Endothelial cell of umbilical vein (primary cell): Measurements from ENCODE around the gene PODNL1. TPM values are rescaled to one million over a fixed set of nuclear protein-coding genes. Genes with fewer than 3 reads are reported as not detected.

ENCODE experiments used
- BruUV-seq: library from RNA; stranded (reverse); fragments of 400-500 nt; replicated peaks from 2 replicates; lab custom pipeline; 2021; lab: Mats Ljungman, UMichigan
- CTCF ChIA-PET: fragments of 300-600, 350-600 bp; sonication (Branson Sonifier 250); formaldehyde crosslinking; loops from one replicate; lab custom pipeline; 2021; ENCODE audit warnings: antibody characterized with exemption, inconsistent platforms; lab: Charles Lee
- POLR2A ChIA-PET: fragments of 300-600, 350-600 bp; sonication (Branson Sonifier 250); formaldehyde crosslinking; loops from one replicate; lab custom pipeline; 2021; ENCODE audit warnings: antibody characterized with exemption, inconsistent platforms; lab: Charles Lee
- DNase-seq: peaks from one replicate; pipeline ENCODE4 v3.0.0-alpha.2; 2011; ENCODE audit warnings: low read depth, low spot score
- FAIRE-seq: peaks from 2 replicates; lab custom pipeline; 2011; peaks lifted over from hg19 to GRCh38; lab: Jason Lieb, UNC
- H2AFZ ChIP-seq: 2 replicates; pipeline ENCODE4 v1.6.0; 2012; ENCODE audit warnings: low read depth, low read length, control low read depth, inconsistent platforms
- H3K27ac ChIP-seq: 2 replicates; pipeline ENCODE4 v1.5.1; 2011; ENCODE audit warnings: low read depth, mild to moderate bottlenecking, control low read depth, low read length, moderate library complexity; ENCODE audit not compliant: insufficient read depth
- H3K27me3 ChIP-seq, 2 experiments: 2 replicates each; pipeline versions ENCODE4 v1.6.0 to v1.6.1; 2011; ENCODE audit warnings: low read length in 2 of 2, mixed read lengths in 1 of 2; ENCODE audit not compliant: control insufficient read depth in 2 of 2, insufficient read depth in 2 of 2
- H3K36me3 ChIP-seq, 2 experiments: 2 replicates in 1 of 2; 3 replicates in 1 of 2; pipeline ENCODE4 v1.5.1; 2011; ENCODE audit warnings: low read length in 2 of 2, mild to moderate bottlenecking in 1 of 2, moderate library complexity in 1 of 2; ENCODE audit not compliant: control insufficient read depth in 2 of 2, insufficient read depth in 2 of 2; ENCODE audit errors: extremely low read depth in 1 of 2
- H3K4me1 ChIP-seq: 3 replicates; pipeline ENCODE4 v1.5.1; 2011; ENCODE audit warnings: mild to moderate bottlenecking, low read length; ENCODE audit not compliant: control insufficient read depth, insufficient read depth; ENCODE audit errors: extremely low read depth
- H3K4me2 ChIP-seq: 2 replicates; pipeline ENCODE4 v1.6.1; 2011; ENCODE audit warnings: low read length, control low read depth, mixed read lengths; ENCODE audit not compliant: insufficient read depth
- H3K4me3 ChIP-seq, 3 experiments: fragments of 200-600 bp in 1 of 3; sonication (generic), shearing (Covaris generic) in 1 of 3; replicated peaks in 1 of 3; 2 replicates each; pipeline ENCODE4 v1.5.1; 2011 to 2016; ENCODE audit warnings: control low read depth in 3 of 3, low read length in 3 of 3, mild to moderate bottlenecking in 2 of 3, inconsistent platforms in 1 of 3, low read depth in 1 of 3, moderate library complexity in 1 of 3; ENCODE audit not compliant: insufficient read depth in 1 of 3
- H3K79me2 ChIP-seq: 2 replicates; pipeline ENCODE4 v1.6.0; 2012; ENCODE audit warnings: low read length, inconsistent platforms; ENCODE audit not compliant: control insufficient read depth, insufficient read depth
- H3K9ac ChIP-seq: replicated peaks from 2 replicates; pipeline ENCODE3; 2011; ENCODE audit warnings: low read length, control low read depth; ENCODE audit not compliant: insufficient read depth; ENCODE audit errors: extremely low read depth
- H3K9me1 ChIP-seq: replicated peaks from 3 replicates; pipeline ENCODE4 v1.6.0; 2011; ENCODE audit warnings: mild to moderate bottlenecking, low read length; ENCODE audit not compliant: control insufficient read depth, insufficient read depth; ENCODE audit errors: extremely low read depth
- H3K9me3 ChIP-seq: replicated peaks from 2 replicates; pipeline ENCODE4 v1.5.1; 2012; ENCODE audit warnings: low read length, inconsistent platforms; ENCODE audit not compliant: control insufficient read depth, insufficient read depth
- H4K20me1 ChIP-seq: replicated peaks from 2 replicates; pipeline ENCODE3; 2011; ENCODE audit warnings: mild to moderate bottlenecking, low read length; ENCODE audit not compliant: control insufficient read depth, insufficient read depth; ENCODE audit errors: extremely low read depth
- EZH2 ChIP-seq: IDR thresholded peaks from 2 replicates; pipeline ENCODE4 v1.6.1; 2012; ENCODE audit warnings: borderline replicate concordance, low read depth, mild to moderate bottlenecking, moderate library complexity, low read length, inconsistent platforms; ENCODE audit not compliant: severe bottlenecking
- FOS ChIP-seq: IDR thresholded peaks from 2 replicates; pipeline ENCODE4 v1.6.1; 2011; ENCODE audit warnings: mild to moderate bottlenecking, low read length, moderate library complexity, borderline replicate concordance; ENCODE audit not compliant: insufficient read depth
- GATA2 ChIP-seq: IDR thresholded peaks from 2 replicates; pipeline ENCODE4 v1.7.0; 2011; ENCODE audit warnings: low read depth, mild to moderate bottlenecking, moderate library complexity, mixed read lengths, low read length; ENCODE audit not compliant: insufficient read length, insufficient read depth
- JUN ChIP-seq: IDR thresholded peaks from 2 replicates; pipeline ENCODE4 v1.6.1; 2011; ENCODE audit warnings: borderline replicate concordance, low read depth; ENCODE audit not compliant: insufficient read length, insufficient read depth
- MAX ChIP-seq: IDR thresholded peaks from 2 replicates; pipeline ENCODE4 v1.6.1; 2011; ENCODE audit not compliant: insufficient read depth, insufficient read length
- MYC ChIP-seq: IDR thresholded peaks from one replicate; pipeline ENCODE4 v1.6.1; 2011; ENCODE audit warnings: mild to moderate bottlenecking, low read depth, low read length
- POLR2A ChIP-seq: IDR thresholded peaks from 2 replicates; pipeline ENCODE4 v1.6.1; 2012; ENCODE audit warnings: low read depth, mild to moderate bottlenecking, control low read depth, low read length
- POLR2AphosphoS5 ChIP-seq: IDR thresholded peaks from 2 replicates; pipeline ENCODE4 v1.6.1; 2012; ENCODE audit warnings: low read depth, mild to moderate bottlenecking, control low read depth, low read length, moderate library complexity; ENCODE audit not compliant: insufficient read depth
- dilution Hi-C: fragments of 300-500 bp; cut with MboI; formaldehyde crosslinking; loops from one replicate; pipeline ENCODE4 v1.15.0; 2019; ENCODE audit warnings: low sequenced_read_pairs; ENCODE audit not compliant: extremely low pct_ligation_motif_present
- intact Hi-C: fragments of 100-400 bp; cut with micrococcal nuclease; formaldehyde crosslinking; loops from one replicate; pipeline ENCODE4 v1.10.0; 2022
- polyA plus RNA-seq, 4 experiments: library from polyadenylated mRNA; depleted of rRNA in 3 of 4; stranded (reverse) in 3 of 4; unstranded in 1 of 4; fragments of >200 nt; gene quantifications; 2 replicates each; pipeline versions ENCODE4 v1.2.1 to v1.2.3, GENCODE V29; 2011 to 2012; ENCODE audit warnings: missing spikeins in 1 of 4
- total RNA-seq: library from RNA; stranded (reverse); gene quantifications from 2 replicates; pipeline ENCODE4 v1.2.3, GENCODE V29; 2021
- TF ChIP-seq, protein P1 (sequence below), 2 donors: IDR thresholded peaks; 1 replicate in 1 of 2; 2 replicates in 1 of 2; pipeline ENCODE4 v1.5.1; 2011; ENCODE audit warnings: low read length in 2 of 2, mild to moderate bottlenecking in 2 of 2, moderate library complexity in 2 of 2, control low read depth in 1 of 2, inconsistent platforms in 1 of 2, low read depth in 1 of 2; ENCODE audit not compliant: insufficient read depth in 1 of 2; ENCODE audit errors: extremely low read depth in 1 of 2

The PODNL1 gene
- total and polyA plus RNA-seq, 2 donors (not counting 3 experiments of a cell fraction or from before 2014, with no cell fraction given), result 0.21 TPM; not detected in 1

- Histone ChIP-seq H3K9me1 (no peaks in the 10 kb centered on the region), H3K4me3 (no peak overlapping the region), H3K79me2 (no peaks in the 10 kb centered on the region), H3K4me2 (no peak overlapping the region), H3K9ac (no peak overlapping the region), H3K9me3 (no peaks in the 10 kb centered on the region), H3K27ac (no peak overlapping the region), H3K27me3 (no peaks in the 10 kb centered on the region), H3K36me3 (no peaks in the 10 kb centered on the region), H4K20me1 (no peaks in the 10 kb centered on the region), H2AFZ (no peak overlapping the region), H3K4me1 (no peaks in the 10 kb centered on the region)
- intact Hi-C loops, result no loop called here
- FAIRE-seq (no peak), DNase-seq (no peak)
- CTCF ChIA-PET, result interaction anchor here (0.7 to 1.7 kb wide), 8 partner anchors 11 to 250 kb away, joined by 3 to 5 read pairs (median 4); partner anchors contain the start of gene ASF1B
- no TSS peak for BruUV-seq
- TF ChIP-seq EZH2, result no peak
- no peak for TF ChIP-seq FOS
- TF ChIP-seq, protein P1, sequence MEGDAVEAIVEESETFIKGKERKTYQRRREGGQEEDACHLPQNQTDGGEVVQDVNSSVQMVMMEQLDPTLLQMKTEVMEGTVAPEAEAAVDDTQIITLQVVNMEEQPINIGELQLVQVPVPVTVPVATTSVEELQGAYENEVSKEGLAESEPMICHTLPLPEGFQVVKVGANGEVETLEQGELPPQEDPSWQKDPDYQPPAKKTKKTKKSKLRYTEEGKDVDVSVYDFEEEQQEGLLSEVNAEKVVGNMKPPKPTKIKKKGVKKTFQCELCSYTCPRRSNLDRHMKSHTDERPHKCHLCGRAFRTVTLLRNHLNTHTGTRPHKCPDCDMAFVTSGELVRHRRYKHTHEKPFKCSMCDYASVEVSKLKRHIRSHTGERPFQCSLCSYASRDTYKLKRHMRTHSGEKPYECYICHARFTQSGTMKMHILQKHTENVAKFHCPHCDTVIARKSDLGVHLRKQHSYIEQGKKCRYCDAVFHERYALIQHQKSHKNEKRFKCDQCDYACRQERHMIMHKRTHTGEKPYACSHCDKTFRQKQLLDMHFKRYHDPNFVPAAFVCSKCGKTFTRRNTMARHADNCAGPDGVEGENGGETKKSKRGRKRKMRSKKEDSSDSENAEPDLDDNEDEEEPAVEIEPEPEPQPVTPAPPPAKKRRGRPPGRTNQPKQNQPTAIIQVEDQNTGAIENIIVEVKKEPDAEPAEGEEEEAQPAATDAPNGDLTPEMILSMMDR (IDR thresholded peaks at IDR 0.05; ENCODE audit: extremely low read depth in 1 of 2, insufficient read depth in 1 of 2, low read depth in 1 of 2, low read length in 2 of 2), result no peak
- TF ChIP-seq JUN, result no peak
- TF ChIP-seq MAX, result no peak
- TF ChIP-seq MYC, result no peak
- no peak for TF ChIP-seq POLR2A
- no peak for TF ChIP-seq GATA2
- TF ChIP-seq POLR2AphosphoS5, result no peak
- dilution Hi-C loops, result no loop called here
- POLR2A ChIA-PET, result no interaction called here
Observed at GRCh38 chr19:13885826-13886365, 52.3 kb downstream of the PODNL1 start.
